Stimulated activated CD8-positive, alpha-beta memory T cell treated with anti-CD3 and anti-CD28 coated beads, Interleukin-12 subunit alpha, Interleukin-12 subunit beta, amount 100 ng/mL, for 4 hours (primary cell): ENCODE data around the gene RHOF.

Source experiments
- DNase-seq: peaks from one replicate; pipeline ENCODE4 v3.0.0-alpha.2; 2020; ENCODE audit warnings: low read depth

Gene RHOF

DNA sequence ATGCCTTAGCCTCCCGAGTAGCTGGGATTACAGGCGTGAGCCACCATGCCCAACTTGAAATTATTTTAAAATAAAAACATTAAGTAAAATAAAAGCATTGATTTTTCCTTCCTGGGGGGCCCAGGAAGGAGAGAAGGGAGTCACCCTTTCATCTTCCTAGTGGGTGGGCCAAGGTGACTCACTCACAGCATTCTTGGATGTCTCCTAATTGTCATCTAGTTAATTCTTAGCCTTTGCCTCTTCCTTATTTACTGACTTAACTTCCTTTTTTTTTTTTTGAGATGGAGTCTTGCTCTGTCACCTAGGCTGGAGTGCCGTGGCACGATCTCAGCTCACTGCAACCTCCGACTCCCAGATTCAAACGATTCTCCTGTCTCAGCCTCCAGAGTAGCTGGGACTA is 51.7 kb downstream of the RHOF start:
- DNase-seq, result no peak

GRCh38 chr12:121740847-121741246 is 52.6 kb downstream of the RHOF start:
- no peak for DNase-seq

DNA sequence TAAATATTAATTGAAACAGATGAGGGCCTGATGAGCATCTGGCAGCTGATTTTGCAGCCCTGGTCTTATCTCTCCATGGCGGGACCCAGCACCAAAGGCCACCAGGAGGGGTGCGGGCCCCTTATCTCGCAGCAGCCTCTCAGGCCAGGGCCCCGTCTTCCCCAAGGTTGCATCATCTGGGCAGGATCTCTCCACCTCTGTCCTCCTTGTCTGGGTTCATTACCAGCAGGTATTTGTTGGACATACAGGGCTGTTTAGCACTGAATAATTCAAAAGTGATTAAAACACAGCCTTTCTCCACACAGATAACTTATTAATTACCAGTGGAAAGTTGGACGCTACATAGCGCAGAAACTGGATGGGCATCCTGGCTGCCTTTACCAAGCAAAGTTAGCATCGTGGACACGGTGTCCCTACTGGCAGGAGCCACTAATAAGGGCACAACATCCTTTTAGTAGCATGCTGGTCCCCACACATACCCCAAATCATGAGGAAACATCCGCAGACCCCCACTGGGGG is 55.1 kb downstream of the RHOF start:
- no peak for DNase-seq

DNA sequence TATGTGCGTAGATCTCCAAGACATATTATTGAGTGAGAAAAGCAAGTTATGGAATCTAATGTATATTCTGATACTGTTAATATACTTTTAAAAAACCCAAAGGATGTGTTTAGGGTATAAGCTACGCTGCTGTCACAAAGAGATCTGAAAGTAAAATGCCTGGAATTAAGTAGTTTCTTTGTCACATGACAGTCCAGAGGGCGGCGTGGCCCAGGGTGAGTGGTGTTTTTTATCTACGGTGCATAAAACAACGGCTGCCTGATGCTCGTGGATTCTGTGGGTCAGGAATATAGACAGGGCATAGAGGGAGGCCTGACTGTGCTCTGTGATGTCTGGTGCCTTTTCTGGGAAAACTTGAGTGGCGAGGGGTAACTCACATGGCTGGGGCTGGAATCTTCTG is 59.6 kb downstream of the RHOF start:
- DNase-seq, result no peak

- no peak for DNase-seq
Observed at GRCh38 chr12:121731473-121731872, 62.0 kb downstream of the RHOF start.

DNA sequence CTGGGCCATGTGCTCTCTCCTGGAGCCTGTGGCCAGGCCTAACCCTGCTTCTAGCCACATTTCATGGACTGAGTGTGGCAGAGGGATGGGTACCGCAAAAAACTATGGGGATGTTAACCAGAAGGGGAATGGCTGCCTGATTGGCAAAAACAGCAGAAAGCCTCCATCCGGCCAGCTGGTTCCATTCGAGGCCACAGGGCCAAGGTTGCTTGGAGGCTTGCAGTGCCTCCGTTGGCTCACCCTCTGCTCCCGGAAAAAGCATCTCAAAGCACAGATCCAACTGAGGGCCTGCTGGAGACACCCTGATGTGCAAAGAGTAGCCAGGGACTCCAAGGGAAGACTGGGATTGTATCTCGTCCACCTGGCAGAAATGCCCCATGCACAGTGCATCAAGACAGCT is 64.5 kb downstream of the RHOF start:
- no peak for DNase-seq
